GM12801 (cell line): ENCODE measurements around the gene DLGAP4.

Experiments used
- CTCF ChIP-seq: IDR thresholded peaks from one replicate; pipeline ENCODE4 v1.5.1; 2011; ENCODE audit warnings: control low read depth; ENCODE audit not compliant: insufficient read length; ENCODE audit errors: extremely low read depth

The DLGAP4 gene

GRCh38 chr20:36306553-36307411 lies 643 bp downstream of the DLGAP4 start:
- TF ChIP-seq CTCF = no peak

- TF ChIP-seq CTCF = no peak
Observed at GRCh38 chr20:36307412-36308325, 1.5 kb downstream of the DLGAP4 start.

- no peak for TF ChIP-seq CTCF
Observed at GRCh38 chr20:36308353-36308752, 2.2 kb downstream of the DLGAP4 start.

GRCh38 chr20:36308986-36309385 lies 2.8 kb downstream of the DLGAP4 start:
- TF ChIP-seq CTCF = no peak

DNA sequence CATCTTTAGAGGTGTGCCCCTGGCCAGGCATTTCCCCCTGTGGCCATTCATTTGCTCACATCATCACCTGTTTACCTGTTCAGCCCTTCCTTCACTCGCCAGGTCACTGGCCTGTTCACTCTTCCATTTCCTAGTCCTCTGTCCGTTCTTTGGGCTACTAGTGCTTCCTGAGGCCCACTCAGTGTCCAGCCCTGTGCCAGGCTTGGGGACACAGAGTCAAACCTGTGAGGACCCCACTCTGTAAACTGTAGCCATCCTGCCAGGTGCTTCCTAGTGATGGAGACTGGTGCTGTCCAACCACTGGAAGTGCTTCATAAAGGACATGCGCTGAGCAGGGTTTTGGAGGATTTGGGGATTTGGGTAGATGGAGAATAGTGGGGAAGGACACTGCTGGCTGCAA lies 3.5 kb downstream of the DLGAP4 start:
- no peak for TF ChIP-seq CTCF

DNA sequence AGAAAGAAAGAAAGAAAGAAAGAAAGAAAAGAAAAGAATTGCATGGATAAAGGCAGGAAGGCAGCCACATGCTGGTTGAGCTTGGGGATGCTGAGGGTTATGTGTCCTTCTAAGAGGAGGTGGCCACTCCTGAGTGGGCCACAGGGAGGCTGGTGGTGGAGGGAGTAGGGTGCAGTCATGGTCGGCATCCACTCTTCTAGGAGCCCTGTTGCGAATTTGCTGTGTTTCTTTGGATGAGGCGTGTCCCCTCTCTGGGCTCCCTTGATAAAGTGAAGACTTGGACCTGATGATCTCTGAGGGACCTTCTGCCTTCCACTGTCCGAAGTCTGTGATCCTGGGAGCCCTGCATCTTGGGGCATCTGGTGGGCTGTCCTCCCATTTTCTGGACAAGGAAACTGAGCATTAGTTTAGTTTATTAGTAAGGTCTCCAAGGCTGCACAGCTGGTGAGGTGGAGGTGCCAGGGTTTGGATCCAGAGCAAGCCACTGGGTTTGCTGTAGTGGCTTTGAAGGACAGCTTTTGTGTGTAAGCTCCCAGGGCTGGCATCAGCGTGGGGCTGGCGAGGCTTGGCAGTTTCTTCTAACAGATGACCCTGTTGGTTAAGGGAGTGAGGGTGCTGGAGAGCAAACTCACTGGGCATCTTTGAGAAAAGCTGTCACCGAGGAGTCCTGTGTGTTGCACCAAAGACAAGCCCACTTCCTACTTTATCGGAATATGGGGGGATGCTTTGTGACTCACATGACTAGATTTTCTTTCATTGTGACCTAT lies 4.3 kb downstream of the DLGAP4 start:
- no peak for TF ChIP-seq CTCF
